Measurements from ENCODE around the gene LRRC27. TPM values are rescaled to one million over a fixed set of nuclear protein-coding genes. Genes with fewer than 3 reads are reported as not detected.

LRRC27 gene
- total RNA-seq, 1 experiment from 2014 or later, result 4.1 TPM

DNA sequence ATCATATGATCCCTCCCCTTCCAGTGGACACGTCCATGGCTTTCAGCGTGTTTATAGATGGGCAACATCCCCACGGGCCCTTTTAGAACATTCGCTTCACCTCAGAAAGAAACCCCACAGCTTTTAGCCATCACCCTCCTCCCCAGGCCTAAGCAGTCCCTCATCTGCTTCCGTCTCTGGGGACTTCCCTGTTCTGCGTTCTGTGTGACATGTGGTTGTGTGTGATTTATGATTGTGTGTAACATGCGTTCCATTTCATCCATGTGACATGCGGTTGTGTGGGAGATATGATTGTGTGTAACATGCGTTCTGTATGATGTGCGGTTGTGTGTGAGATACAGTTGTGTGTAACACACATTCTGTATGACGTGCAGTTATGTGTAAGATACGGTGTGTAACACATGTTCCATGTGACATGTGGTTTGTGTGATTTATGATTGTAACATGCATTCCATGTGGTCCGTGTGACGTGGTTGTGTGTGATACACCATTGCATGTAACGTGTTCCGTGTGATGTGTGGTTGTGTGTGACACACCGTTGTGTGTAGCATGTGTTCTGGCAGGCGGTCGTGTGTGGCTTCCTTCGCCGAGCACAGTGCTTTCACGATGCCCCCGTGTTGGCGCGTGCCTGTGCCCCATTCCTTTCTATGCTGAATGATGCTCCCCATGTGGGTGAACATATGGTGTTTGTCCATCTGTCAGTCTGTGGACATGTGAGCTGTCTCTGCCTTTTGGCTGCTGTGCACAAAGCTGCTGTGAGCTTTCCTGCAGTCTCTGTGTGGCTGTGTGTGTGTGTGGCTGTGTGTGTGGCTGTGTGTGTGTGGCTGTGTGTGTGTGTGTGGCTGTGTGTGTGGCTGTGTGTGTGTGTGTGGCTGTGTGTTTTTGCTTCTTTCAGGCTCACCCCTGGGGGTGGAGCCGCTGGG is 91.2 kb downstream of the LRRC27 start:
- no peak overlapping the region for H3K4me3 ChIP-seq (replicated peaks in 1 of 2; ENCODE audit: low read depth in 1 of 2, low read length in 2 of 2)
- H3K36me3 ChIP-seq (ENCODE audit: control insufficient read depth in 1 of 2, insufficient read depth in 2 of 2, low read length in 2 of 2), result no peaks in the 10 kb centered on the region
- intact Hi-C loops (cut with micrococcal nuclease), result no loop called here
- peaks cover 28 to 37% of the 10 kb centered on the region in 2 experiments for H3K4me1 ChIP-seq (ENCODE audit: control insufficient read depth in 1 of 2, insufficient read depth in 2 of 2, low read length in 2 of 2)
- no peaks in the 10 kb centered on the region for H3K27me3 ChIP-seq (ENCODE audit: insufficient read depth, low read length)
- ATAC-seq (no peak), DNase-seq (ENCODE audit: low read depth, low spot score) (no peak)
- H3K9me3 ChIP-seq (ENCODE audit: control insufficient read depth in 1 of 2, insufficient read depth in 1 of 2, low read depth in 1 of 2, low read length in 2 of 2), result no peaks in the 10 kb centered on the region
- ChIA-PET POLR2A (no interaction called here), CTCF (no interaction called here), RAD21 (ENCODE audit: low non-redundant PET in 1 of 2, low total read pairs in 2 of 2, uncharacterized antibody in 2 of 2, unreplicated experiment in 2 of 2) (no interaction called here)
- no TSS peak for BruUV-seq (replicated peaks)
- no peak overlapping the region for H3K9ac ChIP-seq (ENCODE audit: low read length)
- H3K79me2 ChIP-seq (ENCODE audit: insufficient read depth, low read length), result no peaks in the 10 kb centered on the region
- TF ChIP-seq, protein P1, sequence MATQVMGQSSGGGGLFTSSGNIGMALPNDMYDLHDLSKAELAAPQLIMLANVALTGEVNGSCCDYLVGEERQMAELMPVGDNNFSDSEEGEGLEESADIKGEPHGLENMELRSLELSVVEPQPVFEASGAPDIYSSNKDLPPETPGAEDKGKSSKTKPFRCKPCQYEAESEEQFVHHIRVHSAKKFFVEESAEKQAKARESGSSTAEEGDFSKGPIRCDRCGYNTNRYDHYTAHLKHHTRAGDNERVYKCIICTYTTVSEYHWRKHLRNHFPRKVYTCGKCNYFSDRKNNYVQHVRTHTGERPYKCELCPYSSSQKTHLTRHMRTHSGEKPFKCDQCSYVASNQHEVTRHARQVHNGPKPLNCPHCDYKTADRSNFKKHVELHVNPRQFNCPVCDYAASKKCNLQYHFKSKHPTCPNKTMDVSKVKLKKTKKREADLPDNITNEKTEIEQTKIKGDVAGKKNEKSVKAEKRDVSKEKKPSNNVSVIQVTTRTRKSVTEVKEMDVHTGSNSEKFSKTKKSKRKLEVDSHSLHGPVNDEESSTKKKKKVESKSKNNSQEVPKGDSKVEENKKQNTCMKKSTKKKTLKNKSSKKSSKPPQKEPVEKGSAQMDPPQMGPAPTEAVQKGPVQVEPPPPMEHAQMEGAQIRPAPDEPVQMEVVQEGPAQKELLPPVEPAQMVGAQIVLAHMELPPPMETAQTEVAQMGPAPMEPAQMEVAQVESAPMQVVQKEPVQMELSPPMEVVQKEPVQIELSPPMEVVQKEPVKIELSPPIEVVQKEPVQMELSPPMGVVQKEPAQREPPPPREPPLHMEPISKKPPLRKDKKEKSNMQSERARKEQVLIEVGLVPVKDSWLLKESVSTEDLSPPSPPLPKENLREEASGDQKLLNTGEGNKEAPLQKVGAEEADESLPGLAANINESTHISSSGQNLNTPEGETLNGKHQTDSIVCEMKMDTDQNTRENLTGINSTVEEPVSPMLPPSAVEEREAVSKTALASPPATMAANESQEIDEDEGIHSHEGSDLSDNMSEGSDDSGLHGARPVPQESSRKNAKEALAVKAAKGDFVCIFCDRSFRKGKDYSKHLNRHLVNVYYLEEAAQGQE (IDR thresholded peaks at IDR 0.05; ENCODE audit: low read depth), result no peak
- TF ChIP-seq ELF1 (IDR thresholded peaks at IDR 0.05; ENCODE audit: borderline replicate concordance, low read depth) (no peak), CEBPB (IDR thresholded peaks at IDR 0.05; ENCODE audit: low read depth) (no peak), SP1 (IDR thresholded peaks at IDR 0.05; ENCODE audit: low read depth) (no peak), YY1 (IDR thresholded peaks at IDR 0.05; ENCODE audit: extremely low read depth, insufficient replicate concordance, low read depth, low read length) (no peak), TCF7L2 (IDR thresholded peaks at IDR 0.05; ENCODE audit: borderline replicate concordance, extremely low read depth, insufficient read depth, insufficient read length) (no peak), SIN3A (IDR thresholded peaks at IDR 0.05; ENCODE audit: low read depth) (no peak), CBX3 (IDR thresholded peaks at IDR 0.05; ENCODE audit: low read depth) (no peak)
- TF ChIP-seq, protein P2, sequence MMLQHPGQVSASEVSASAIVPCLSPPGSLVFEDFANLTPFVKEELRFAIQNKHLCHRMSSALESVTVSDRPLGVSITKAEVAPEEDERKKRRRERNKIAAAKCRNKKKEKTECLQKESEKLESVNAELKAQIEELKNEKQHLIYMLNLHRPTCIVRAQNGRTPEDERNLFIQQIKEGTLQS (IDR thresholded peaks at IDR 0.05), result no peak
- no peak overlapping the region for H3K27ac ChIP-seq (ENCODE audit: low read depth, low read length)
- H3K9me2 ChIP-seq (ENCODE audit: insufficient read depth), result no peaks in the 10 kb centered on the region
- no peaks in the 10 kb centered on the region for H4K20me1 ChIP-seq (ENCODE audit: insufficient read depth)
- H3K4me2 ChIP-seq (ENCODE audit: low read length), result no peak overlapping the region
- H2AFZ ChIP-seq (ENCODE audit: low read depth, low read length, poor library complexity, severe bottlenecking), result no peak overlapping the region
